Ishikawa (cell line): ENCODE results near the gene SLC33A1.

Experiments used
- CEBPB ChIP-seq: IDR thresholded peaks from 2 replicates; pipeline ENCODE4 v1.6.1; 2012
- CREB1 ChIP-seq: IDR thresholded peaks from 2 replicates; pipeline ENCODE4 v1.6.1; 2012; ENCODE audit warnings: low read depth
- EGR1 ChIP-seq: IDR thresholded peaks from 2 replicates; pipeline ENCODE4 v1.6.1; 2012
- EP300 ChIP-seq: IDR thresholded peaks from 2 replicates; pipeline ENCODE4 v1.6.1; 2012; ENCODE audit warnings: borderline replicate concordance
- FOXM1 ChIP-seq: IDR thresholded peaks from 2 replicates; pipeline ENCODE4 v1.6.1; 2012; ENCODE audit warnings: low read depth, borderline replicate concordance
- NFIC ChIP-seq: IDR thresholded peaks from 2 replicates; pipeline ENCODE4 v1.6.1; 2012
- RAD21 ChIP-seq: IDR thresholded peaks from 2 replicates; pipeline ENCODE4 v1.6.1; 2012; ENCODE audit warnings: low read depth
- TAF1 ChIP-seq: IDR thresholded peaks from 2 replicates; pipeline ENCODE4 v1.6.1; 2012; ENCODE audit warnings: low read depth, mild to moderate bottlenecking
- TCF12 ChIP-seq: IDR thresholded peaks from 2 replicates; pipeline ENCODE4 v1.6.1; 2012; ENCODE audit warnings: low read depth
- TEAD4 ChIP-seq: IDR thresholded peaks from 2 replicates; pipeline ENCODE4 v1.6.1; 2012
- YY1 ChIP-seq: IDR thresholded peaks from 2 replicates; pipeline ENCODE4 v1.6.1; 2012; ENCODE audit warnings: low read depth
- ZBTB7A ChIP-seq: IDR thresholded peaks from 2 replicates; pipeline ENCODE4 v1.6.1; 2012; ENCODE audit warnings: low read depth
- TF ChIP-seq, protein P1 (sequence below): IDR thresholded peaks from 2 replicates; pipeline ENCODE4 v1.6.1; 2012
- TF ChIP-seq, protein P2 (sequence below): IDR thresholded peaks from 2 replicates; pipeline ENCODE4 v1.6.1; 2012
- TF ChIP-seq, protein P3 (sequence below): IDR thresholded peaks from 2 replicates; pipeline ENCODE4 v1.6.1; 2012; ENCODE audit warnings: low read depth, mild to moderate bottlenecking

Gene SLC33A1

DNA sequence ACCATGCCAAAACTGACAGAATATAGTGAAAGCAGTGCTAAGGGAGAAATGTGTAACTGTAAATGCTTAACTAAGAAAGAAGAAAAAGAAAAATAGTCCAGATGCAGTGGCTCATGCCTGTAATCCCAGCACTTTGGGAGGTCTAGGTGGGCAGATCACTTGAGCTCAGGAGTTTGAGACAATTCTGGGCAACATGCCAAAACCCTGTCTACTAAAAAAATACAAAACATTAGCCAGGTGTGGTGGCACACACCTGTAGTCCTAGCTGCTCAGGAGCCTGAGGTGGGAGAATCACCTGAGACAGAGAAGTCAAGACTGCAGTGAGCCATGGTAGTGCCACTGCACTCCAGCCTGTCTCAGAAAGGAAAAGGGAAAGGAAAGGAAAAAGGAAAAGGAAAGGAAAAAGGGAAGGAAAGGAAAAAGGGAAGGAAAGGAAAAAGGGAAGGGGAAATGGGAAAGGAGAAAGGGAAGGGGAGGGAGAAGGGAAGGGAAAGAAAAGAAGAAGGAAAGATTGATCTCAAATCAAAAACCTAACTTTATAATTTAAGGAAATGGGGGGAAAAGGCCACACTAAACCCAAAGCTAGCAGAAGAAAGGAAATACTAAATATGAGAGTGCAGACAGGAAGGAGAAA lies 68.4 kb downstream of the SLC33A1 start:
- peak; percentile 73 for TF ChIP-seq NFIC
- TF ChIP-seq, protein P1, sequence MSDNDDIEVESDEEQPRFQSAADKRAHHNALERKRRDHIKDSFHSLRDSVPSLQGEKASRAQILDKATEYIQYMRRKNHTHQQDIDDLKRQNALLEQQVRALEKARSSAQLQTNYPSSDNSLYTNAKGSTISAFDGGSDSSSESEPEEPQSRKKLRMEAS: no peak

DNA sequence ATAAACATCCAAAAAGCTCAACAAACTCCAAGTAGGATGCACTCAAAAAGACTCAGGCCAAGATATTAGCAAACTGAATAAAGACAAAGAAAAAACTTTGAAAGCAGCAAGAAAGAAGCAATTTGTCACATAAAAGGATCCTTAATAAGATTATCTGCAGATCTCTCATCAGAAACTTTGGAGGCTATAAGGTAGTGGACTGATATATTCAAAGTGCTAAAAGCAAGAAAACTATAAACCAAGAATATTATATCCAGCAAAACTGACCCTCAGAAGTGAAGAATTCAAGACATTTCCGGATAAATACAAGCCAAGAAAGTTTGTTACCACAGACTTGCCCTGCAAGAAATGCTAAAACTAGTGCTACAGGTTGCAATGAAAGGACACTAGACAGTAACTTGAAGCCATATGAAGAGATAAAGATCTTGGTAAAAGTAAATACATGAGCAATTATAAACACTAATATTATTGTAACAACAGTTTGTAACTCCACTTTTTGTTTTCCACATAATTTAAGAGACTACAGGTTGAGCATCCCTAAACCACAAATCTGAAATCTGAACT lies 71.8 kb downstream of the SLC33A1 start:
- no peak for TF ChIP-seq EGR1
- TF ChIP-seq RAD21: no peak
- TF ChIP-seq, protein P2, sequence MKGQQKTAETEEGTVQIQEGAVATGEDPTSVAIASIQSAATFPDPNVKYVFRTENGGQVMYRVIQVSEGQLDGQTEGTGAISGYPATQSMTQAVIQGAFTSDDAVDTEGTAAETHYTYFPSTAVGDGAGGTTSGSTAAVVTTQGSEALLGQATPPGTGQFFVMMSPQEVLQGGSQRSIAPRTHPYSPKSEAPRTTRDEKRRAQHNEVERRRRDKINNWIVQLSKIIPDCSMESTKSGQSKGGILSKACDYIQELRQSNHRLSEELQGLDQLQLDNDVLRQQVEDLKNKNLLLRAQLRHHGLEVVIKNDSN: no peak
- no peak for TF ChIP-seq CEBPB
- no peak for TF ChIP-seq TEAD4
- TF ChIP-seq EP300: no peak
- TF ChIP-seq NFIC: no peak
- TF ChIP-seq ZBTB7A: no peak
- TF ChIP-seq, protein P1: no peak

DNA sequence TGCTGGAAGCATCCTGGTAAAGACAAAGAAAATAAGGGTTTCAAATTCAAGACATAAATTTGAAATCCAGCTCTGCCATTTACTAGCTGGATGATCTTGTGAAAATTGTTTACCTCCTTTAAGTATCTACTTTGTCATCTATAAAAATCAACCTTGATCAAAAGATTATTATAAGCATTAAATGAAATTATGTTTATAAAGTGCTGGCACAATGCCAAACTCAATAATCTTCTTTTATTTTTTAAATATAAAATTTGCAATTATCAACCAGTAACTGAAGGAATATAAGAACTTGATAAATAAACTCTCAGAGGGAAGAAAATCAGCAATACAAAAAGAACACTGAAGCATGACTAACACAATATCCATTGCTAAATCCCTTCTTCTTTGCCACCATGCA lies 73.9 kb downstream of the SLC33A1 start:
- TF ChIP-seq CEBPB (no peak), FOXM1 (no peak), EP300 (no peak), TEAD4 (no peak), TCF12 (no peak), TAF1 (no peak), CREB1 (no peak), RAD21 (no peak), YY1 (no peak), NFIC (no peak), ZBTB7A (no peak)
- TF ChIP-seq, protein P3, sequence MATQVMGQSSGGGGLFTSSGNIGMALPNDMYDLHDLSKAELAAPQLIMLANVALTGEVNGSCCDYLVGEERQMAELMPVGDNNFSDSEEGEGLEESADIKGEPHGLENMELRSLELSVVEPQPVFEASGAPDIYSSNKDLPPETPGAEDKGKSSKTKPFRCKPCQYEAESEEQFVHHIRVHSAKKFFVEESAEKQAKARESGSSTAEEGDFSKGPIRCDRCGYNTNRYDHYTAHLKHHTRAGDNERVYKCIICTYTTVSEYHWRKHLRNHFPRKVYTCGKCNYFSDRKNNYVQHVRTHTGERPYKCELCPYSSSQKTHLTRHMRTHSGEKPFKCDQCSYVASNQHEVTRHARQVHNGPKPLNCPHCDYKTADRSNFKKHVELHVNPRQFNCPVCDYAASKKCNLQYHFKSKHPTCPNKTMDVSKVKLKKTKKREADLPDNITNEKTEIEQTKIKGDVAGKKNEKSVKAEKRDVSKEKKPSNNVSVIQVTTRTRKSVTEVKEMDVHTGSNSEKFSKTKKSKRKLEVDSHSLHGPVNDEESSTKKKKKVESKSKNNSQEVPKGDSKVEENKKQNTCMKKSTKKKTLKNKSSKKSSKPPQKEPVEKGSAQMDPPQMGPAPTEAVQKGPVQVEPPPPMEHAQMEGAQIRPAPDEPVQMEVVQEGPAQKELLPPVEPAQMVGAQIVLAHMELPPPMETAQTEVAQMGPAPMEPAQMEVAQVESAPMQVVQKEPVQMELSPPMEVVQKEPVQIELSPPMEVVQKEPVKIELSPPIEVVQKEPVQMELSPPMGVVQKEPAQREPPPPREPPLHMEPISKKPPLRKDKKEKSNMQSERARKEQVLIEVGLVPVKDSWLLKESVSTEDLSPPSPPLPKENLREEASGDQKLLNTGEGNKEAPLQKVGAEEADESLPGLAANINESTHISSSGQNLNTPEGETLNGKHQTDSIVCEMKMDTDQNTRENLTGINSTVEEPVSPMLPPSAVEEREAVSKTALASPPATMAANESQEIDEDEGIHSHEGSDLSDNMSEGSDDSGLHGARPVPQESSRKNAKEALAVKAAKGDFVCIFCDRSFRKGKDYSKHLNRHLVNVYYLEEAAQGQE: no peak
- TF ChIP-seq, protein P2: no peak
- TF ChIP-seq, protein P1: no peak

DNA sequence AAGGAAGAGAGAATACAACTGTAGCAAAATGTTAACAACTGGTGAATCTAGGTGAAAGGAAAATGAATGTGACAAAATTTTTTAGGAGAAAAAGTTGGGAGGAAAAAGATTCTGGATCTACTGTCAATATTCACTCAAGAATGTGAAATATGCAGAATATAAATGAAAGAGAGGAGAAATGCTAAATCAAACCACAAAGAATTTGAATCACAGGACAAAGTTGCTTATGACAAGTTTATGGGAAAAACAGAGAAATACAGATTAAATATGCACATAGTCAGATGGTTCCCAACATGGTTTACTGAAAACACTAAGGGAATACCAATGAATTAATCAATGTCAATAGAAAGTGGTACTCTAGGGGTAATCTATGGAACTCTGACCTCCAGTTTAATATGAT lies 75.8 kb downstream of the SLC33A1 start:
- TF ChIP-seq, protein P1: no peak
- no peak for TF ChIP-seq NFIC

DNA sequence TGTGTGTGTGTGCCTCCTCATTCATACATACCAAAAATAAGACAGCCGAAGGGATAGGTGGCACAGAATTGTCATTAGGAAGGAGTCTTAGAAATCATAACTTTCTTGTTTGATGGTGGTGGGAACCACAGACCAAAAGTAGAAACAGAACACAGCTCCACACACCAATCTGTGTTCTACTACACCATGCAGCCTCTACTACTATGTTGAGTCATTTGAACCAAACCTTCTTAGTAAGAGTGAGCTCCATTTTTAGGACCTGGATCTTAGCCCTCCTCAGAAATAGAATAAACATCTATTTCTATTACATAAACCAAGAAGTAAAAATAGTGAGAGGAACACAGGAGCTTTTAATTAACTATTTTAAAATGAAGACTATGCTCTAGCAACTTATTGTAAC lies 81.4 kb downstream of the SLC33A1 start:
- TF ChIP-seq EP300 (no peak), TEAD4 (no peak), ZBTB7A (no peak), YY1 (no peak), FOXM1 (no peak), EGR1 (no peak), TCF12 (no peak), CREB1 (no peak)
- TF ChIP-seq, protein P1: no peak

DNA sequence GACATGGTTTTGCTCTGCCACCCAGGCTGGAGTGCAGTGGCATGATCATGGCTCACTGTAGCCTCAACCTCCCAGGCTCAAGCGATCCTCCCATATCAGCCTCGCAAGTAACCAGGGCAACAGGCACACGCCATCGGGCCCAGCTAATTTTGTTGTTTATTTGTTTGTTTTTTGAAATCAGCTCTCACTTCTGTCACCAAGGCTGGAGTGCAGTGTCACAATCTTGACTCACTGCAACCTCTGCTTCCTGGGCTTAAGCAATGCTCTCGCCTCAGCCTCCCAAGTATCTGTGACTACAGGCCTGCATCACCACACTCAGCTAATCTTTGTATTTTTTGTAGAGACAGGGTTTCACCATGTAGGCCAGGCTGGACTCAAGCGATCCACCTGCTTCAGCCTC lies 83.1 kb downstream of the SLC33A1 start:
- TF ChIP-seq, protein P2: no peak
- TF ChIP-seq RAD21 (no peak), TAF1 (no peak), YY1 (no peak), EGR1 (no peak)
- TF ChIP-seq, protein P1: no peak
